HEK293 (cell line): ENCODE results near the gene FUT1.

ENCODE experiments used
- CTCF ChIA-PET: fragments of 350-600 bp; formaldehyde crosslinking; extraction: SDS; loops from one replicate; lab custom pipeline; 2021; ENCODE audit warnings: antibody characterized with exemption; lab: Yijun Ruan, JAX
- POLR2A ChIA-PET: fragments of 300-600 bp; formaldehyde crosslinking; extraction: SDS; loops from one replicate; lab custom pipeline; 2020; ENCODE audit warnings: antibody characterized with exemption, inconsistent platforms; lab: Yijun Ruan, JAX
- H3K27ac ChIP-seq: fragments of 200-500 bp; sonication (Bioruptor generic); 2 replicates; pipeline ENCODE4 v1.5.1; 2014; ENCODE audit warnings: low read depth, low read length, control low read depth, inconsistent platforms; ENCODE audit errors: extremely low read depth
- H3K36me3 ChIP-seq, 2 experiments: fragments of 200-500 bp in 1 of 2; sonication (Bioruptor generic) in 1 of 2; 1 replicate in 1 of 2; 2 replicates in 1 of 2; pipeline ENCODE4 v1.5.1; 2014 to 2017; ENCODE audit warnings: inconsistent platforms in 2 of 2, low read length in 2 of 2; ENCODE audit not compliant: control insufficient read depth in 2 of 2, insufficient read depth in 1 of 2
- H3K4me1 ChIP-seq: fragments of 200-500 bp; sonication (Bioruptor generic); 2 replicates; pipeline ENCODE4 v1.5.1; 2014; ENCODE audit warnings: mild to moderate bottlenecking, low read length, inconsistent platforms; ENCODE audit not compliant: control insufficient read depth, insufficient read depth
- H3K4me3 ChIP-seq: 2 replicates; pipeline ENCODE4 v1.5.1; 2011; ENCODE audit warnings: low read depth, mild to moderate bottlenecking, control low read depth, low read length, moderate library complexity
- H3K9me3 ChIP-seq: fragments of 200-500 bp; sonication (Bioruptor generic); 2 replicates; pipeline ENCODE4 v1.5.1; 2014; ENCODE audit warnings: low read depth, low read length, inconsistent platforms; ENCODE audit not compliant: control insufficient read depth, insufficient read depth
- BCL6B ChIP-seq: fragments of 450-650 bp; formaldehyde crosslinking; IDR thresholded peaks from 2 replicates; pipeline ENCODE4 v1.5.1; 2017; ENCODE audit warnings: missing biosample characterization, missing genetic modification characterization
- GLI4 ChIP-seq: fragments of 450-650 bp; formaldehyde crosslinking; IDR thresholded peaks from 2 replicates; pipeline ENCODE4 v1.5.1; 2016; ENCODE audit warnings: missing biosample characterization, missing genetic modification characterization
- GLIS1 ChIP-seq: fragments of 450-650 bp; formaldehyde crosslinking; IDR thresholded peaks from 2 replicates; pipeline ENCODE4 v1.5.1; 2016; ENCODE audit warnings: missing biosample characterization, missing genetic modification characterization
- HOXD13 ChIP-seq: sonication (generic); formaldehyde crosslinking; IDR thresholded peaks from 2 replicates; pipeline ENCODE4 v1.8.0; 2022; ENCODE audit warnings: missing genetic modification reagents, borderline replicate concordance
- KLF10 ChIP-seq: fragments of 450-650 bp; IDR thresholded peaks from 2 replicates; pipeline ENCODE4 v1.5.1; 2018; ENCODE audit warnings: missing biosample characterization, mild to moderate bottlenecking, missing genetic modification characterization
- KLF8 ChIP-seq: fragments of 450-650 bp; formaldehyde crosslinking; IDR thresholded peaks from 2 replicates; pipeline ENCODE4 v1.5.1; 2016; ENCODE audit warnings: missing biosample characterization, missing genetic modification characterization
- PRDM1 ChIP-seq: fragments of 450-650 bp; formaldehyde crosslinking; IDR thresholded peaks from 2 replicates; pipeline ENCODE4; 2016; ENCODE audit warnings: missing biosample characterization, missing genetic modification characterization
- RBAK ChIP-seq: fragments of 450-650 bp; formaldehyde crosslinking; IDR thresholded peaks from 2 replicates; pipeline ENCODE4 v1.5.1; 2016; ENCODE audit warnings: missing biosample characterization, missing genetic modification characterization
- REPIN1 ChIP-seq: fragments of 450-650 bp; formaldehyde crosslinking; IDR thresholded peaks from 2 replicates; pipeline ENCODE4 v1.5.1; 2017; ENCODE audit warnings: missing biosample characterization, missing genetic modification characterization, low read depth
- SP3 ChIP-seq: fragments of 450-650 bp; formaldehyde crosslinking; IDR thresholded peaks from 2 replicates; pipeline ENCODE4 v1.5.1; 2016; ENCODE audit warnings: missing biosample characterization, missing genetic modification characterization
- SP7 ChIP-seq: fragments of 450-650 bp; formaldehyde crosslinking; IDR thresholded peaks from 2 replicates; pipeline ENCODE4 v1.5.1; 2016; ENCODE audit warnings: missing biosample characterization, missing genetic modification characterization
- WT1 ChIP-seq: fragments of 450-650 bp; formaldehyde crosslinking; IDR thresholded peaks from 2 replicates; pipeline ENCODE4 v1.5.1; 2016; ENCODE audit warnings: missing biosample characterization, missing genetic modification characterization
- YY1 ChIP-seq: fragments of 450-650 bp; formaldehyde crosslinking; IDR thresholded peaks from 2 replicates; pipeline ENCODE4 v1.5.1; 2018; ENCODE audit warnings: missing biosample characterization, missing genetic modification characterization
- ZNF518A ChIP-seq: fragments of 450-650 bp; formaldehyde crosslinking; conservative IDR thresholded peaks from 2 replicates; pipeline ENCODE4 v1.5.1; 2016; ENCODE audit warnings: low read depth, missing biosample characterization, missing genetic modification characterization
- ZNF530 ChIP-seq: fragments of 450-650 bp; formaldehyde crosslinking; IDR thresholded peaks from 2 replicates; pipeline ENCODE4 v1.5.1; 2016; ENCODE audit warnings: low read depth, missing biosample characterization, missing genetic modification characterization
- ZNF623 ChIP-seq: fragments of 450-650 bp; formaldehyde crosslinking; IDR thresholded peaks from 2 replicates; pipeline ENCODE4 v1.5.1; 2016; ENCODE audit warnings: missing biosample characterization, missing genetic modification characterization
- ZNF639 ChIP-seq: fragments of 450-650 bp; formaldehyde crosslinking; IDR thresholded peaks from 2 replicates; pipeline ENCODE4 v1.5.1; 2016; ENCODE audit warnings: missing biosample characterization, missing genetic modification characterization
- ZNF654 ChIP-seq: fragments of 450-650 bp; formaldehyde crosslinking; IDR thresholded peaks from 2 replicates; pipeline ENCODE4 v1.5.1; 2016; ENCODE audit warnings: low read depth, missing biosample characterization, missing genetic modification characterization
- ZNF670 ChIP-seq: fragments of 450-650 bp; formaldehyde crosslinking; IDR thresholded peaks from 2 replicates; pipeline ENCODE4 v1.5.1; 2016; ENCODE audit warnings: missing biosample characterization, missing genetic modification characterization, low read depth
- ZNF692 ChIP-seq: fragments of 450-650 bp; formaldehyde crosslinking; IDR thresholded peaks from 2 replicates; pipeline ENCODE4 v1.5.1; 2016; ENCODE audit warnings: missing biosample characterization, missing genetic modification characterization
- ZNF791 ChIP-seq: fragments of 450-650 bp; formaldehyde crosslinking; IDR thresholded peaks from 2 replicates; pipeline ENCODE4 v1.5.1; 2016; ENCODE audit warnings: missing biosample characterization, missing genetic modification characterization
- ZSCAN16 ChIP-seq: fragments of 450-650 bp; formaldehyde crosslinking; IDR thresholded peaks from 2 replicates; pipeline ENCODE4 v1.5.1; 2016; ENCODE audit warnings: missing biosample characterization, missing genetic modification characterization
- TF ChIP-seq, protein P1 (sequence below): fragments of 450-650 bp; formaldehyde crosslinking; conservative IDR thresholded peaks from 2 replicates; pipeline ENCODE4 v1.5.1; 2016; ENCODE audit warnings: low read depth, missing biosample characterization, missing genetic modification characterization
- TF ChIP-seq, protein P2 (sequence below): fragments of 450-650 bp; formaldehyde crosslinking; IDR thresholded peaks from 2 replicates; pipeline ENCODE4 v1.5.1; 2017; ENCODE audit warnings: missing biosample characterization, missing genetic modification characterization

The FUT1 gene

DNA sequence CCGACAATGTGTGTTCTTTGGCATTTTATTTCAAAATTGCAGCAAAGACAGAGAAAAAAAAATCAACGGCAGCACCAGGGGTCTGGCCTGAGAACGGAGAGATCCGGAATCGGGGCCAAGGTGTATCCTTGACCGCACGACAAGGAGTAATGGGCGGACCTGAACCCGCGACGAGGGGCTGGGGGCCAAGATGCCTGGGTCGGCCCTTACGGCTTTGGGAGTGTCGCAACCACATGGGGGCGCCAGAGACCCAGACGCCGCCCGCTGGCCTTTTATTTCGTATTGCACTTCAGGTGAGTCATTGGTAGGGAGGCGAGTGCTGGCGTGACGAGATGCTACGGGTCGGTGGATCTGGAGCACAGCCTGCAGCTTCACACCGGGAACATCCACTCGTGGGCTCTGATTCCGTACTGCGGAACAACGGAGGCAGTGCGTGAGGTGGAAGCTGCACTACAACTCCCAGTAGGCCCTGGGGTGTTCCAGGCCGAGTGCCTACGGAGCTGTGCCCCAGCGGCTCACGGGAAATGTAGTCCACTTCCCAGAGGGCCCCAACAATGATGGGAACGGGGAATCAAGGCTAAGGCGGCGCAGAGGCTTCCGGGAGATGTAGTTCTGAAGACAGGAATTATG, 42.7 kb upstream of the FUT1 start:
- Histone ChIP-seq H3K27ac (no peak overlapping the region; the same call in 1 of the 2 replicates), H3K36me3 (peaks cover 0 to 8% of the 10 kb centered on the region in 2 experiments; a peak in 2 of 3 replicates), H3K9me3 (no peaks in the 10 kb centered on the region), H3K4me1 (no peaks in the 10 kb centered on the region), H3K4me3 (peak overlapping the region; percentile 54)
- CTCF ChIA-PET = interaction anchor here (0.6 to 3.7 kb wide), 47 partner anchors 8 to 1567 kb away, joined by 3 to 101 read pairs (median 4); partner anchors contain the start of genes BCAT2, CA11, FGF21 and FUT1
- POLR2A ChIA-PET = interaction anchor here (0.6 to 2.7 kb wide), 11 partner anchors 12 to 354 kb away, joined by 3 to 28 read pairs (median 5); partner anchors contain the start of genes BCAT2, CA11, GYS1 and HSD17B14
- TF ChIP-seq ZNF530 = no peak
- TF ChIP-seq YY1 (tag by site-specific recombination) = peak; percentile 41; the same call in 1 of the 2 replicates
- TF ChIP-seq, protein P1, sequence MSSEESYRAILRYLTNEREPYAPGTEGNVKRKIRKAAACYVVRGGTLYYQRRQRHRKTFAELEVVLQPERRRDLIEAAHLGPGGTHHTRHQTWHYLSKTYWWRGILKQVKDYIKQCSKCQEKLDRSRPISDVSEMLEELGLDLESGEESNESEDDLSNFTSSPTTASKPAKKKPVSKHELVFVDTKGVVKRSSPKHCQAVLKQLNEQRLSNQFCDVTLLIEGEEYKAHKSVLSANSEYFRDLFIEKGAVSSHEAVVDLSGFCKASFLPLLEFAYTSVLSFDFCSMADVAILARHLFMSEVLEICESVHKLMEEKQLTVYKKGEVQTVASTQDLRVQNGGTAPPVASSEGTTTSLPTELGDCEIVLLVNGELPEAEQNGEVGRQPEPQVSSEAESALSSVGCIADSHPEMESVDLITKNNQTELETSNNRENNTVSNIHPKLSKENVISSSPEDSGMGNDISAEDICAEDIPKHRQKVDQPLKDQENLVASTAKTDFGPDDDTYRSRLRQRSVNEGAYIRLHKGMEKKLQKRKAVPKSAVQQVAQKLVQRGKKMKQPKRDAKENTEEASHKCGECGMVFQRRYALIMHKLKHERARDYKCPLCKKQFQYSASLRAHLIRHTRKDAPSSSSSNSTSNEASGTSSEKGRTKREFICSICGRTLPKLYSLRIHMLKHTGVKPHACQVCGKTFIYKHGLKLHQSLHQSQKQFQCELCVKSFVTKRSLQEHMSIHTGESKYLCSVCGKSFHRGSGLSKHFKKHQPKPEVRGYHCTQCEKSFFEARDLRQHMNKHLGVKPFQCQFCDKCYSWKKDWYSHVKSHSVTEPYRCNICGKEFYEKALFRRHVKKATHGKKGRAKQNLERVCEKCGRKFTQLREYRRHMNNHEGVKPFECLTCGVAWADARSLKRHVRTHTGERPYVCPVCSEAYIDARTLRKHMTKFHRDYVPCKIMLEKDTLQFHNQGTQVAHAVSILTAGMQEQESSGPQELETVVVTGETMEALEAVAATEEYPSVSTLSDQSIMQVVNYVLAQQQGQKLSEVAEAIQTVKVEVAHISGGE (tag by site-specific recombination) = peak; percentile 73
- TF ChIP-seq PRDM1 (tag by site-specific recombination) = no peak
- peak; percentile 64; the same call in 1 of the 2 replicates for TF ChIP-seq ZNF639 (tag by site-specific recombination)
- TF ChIP-seq KLF8 (tag by site-specific recombination) = peak; percentile 67
- TF ChIP-seq BCL6B (tag by site-specific recombination) = no peak
- peak; percentile 85 for TF ChIP-seq ZNF692 (tag by site-specific recombination)
- no peak for TF ChIP-seq REPIN1
- TF ChIP-seq ZSCAN16 (tag by site-specific recombination) = no peak
- TF ChIP-seq WT1 (tag by site-specific recombination) = 0 out of 2 replicates have a peak, but pooled peaks have one; percentile 53
- TF ChIP-seq ZNF623 (tag by site-specific recombination) = no peak
- no peak for TF ChIP-seq RBAK (tag by site-specific recombination)
- TF ChIP-seq, protein P2, sequence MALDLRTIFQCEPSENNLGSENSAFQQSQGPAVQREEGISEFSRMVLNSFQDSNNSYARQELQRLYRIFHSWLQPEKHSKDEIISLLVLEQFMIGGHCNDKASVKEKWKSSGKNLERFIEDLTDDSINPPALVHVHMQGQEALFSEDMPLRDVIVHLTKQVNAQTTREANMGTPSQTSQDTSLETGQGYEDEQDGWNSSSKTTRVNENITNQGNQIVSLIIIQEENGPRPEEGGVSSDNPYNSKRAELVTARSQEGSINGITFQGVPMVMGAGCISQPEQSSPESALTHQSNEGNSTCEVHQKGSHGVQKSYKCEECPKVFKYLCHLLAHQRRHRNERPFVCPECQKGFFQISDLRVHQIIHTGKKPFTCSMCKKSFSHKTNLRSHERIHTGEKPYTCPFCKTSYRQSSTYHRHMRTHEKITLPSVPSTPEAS (tag by site-specific recombination) = peak; percentile 51; the same call in 1 of the 2 replicates
- TF ChIP-seq SP7 (tag by site-specific recombination) = peak; percentile 90
- TF ChIP-seq ZNF654 (tag by site-specific recombination) = peak; percentile 76
- TF ChIP-seq ZNF791 = no peak
- TF ChIP-seq SP3 (tag by site-specific recombination) = peak; percentile 79
- 0 out of 2 replicates have a peak, but pooled peaks have one; percentile 22 for TF ChIP-seq KLF10 (tag by site-specific recombination)
- TF ChIP-seq ZNF518A (tag by site-specific recombination) = no peak
- peak; percentile 34; the same call in 1 of the 2 replicates for TF ChIP-seq GLIS1 (tag by site-specific recombination)
- no peak for TF ChIP-seq HOXD13
- no peak for TF ChIP-seq ZNF670 (tag by site-specific recombination)
- no peak for TF ChIP-seq GLI4 (tag by site-specific recombination)
